Measurements from ENCODE around the gene MGLL.

Gene MGLL

GRCh38 chr3:127772827-127773751 lies 49.2 kb downstream of the MGLL start:
- Histone ChIP-seq H3K27ac (peak overlapping the region; percentile 83), H3K36me3 (no peaks in the 10 kb centered on the region), H3K4me1 (ENCODE audit: control insufficient read depth in 1 of 2, insufficient read depth in 1 of 2, low read depth in 1 of 2, low read length in 1 of 2) (peaks cover 86 to 94% of the 10 kb centered on the region in 2 experiments), H3K27me3 (no peaks in the 10 kb centered on the region), H3K9me3 (no peaks in the 10 kb centered on the region), H3K4me3 (ENCODE audit: low read depth in 1 of 2, low read length in 1 of 2) (no peak overlapping the region)
- no peak for TF ChIP-seq CTCF (IDR thresholded peaks at IDR 0.05)

GRCh38 chr3:127772273-127772672 lies 50.0 kb downstream of the MGLL start:
- Histone ChIP-seq H3K27me3 (no peaks in the 10 kb centered on the region), H3K27ac (peak overlapping the region; percentile 83), H3K36me3 (no peaks in the 10 kb centered on the region), H3K4me3 (ENCODE audit: low read depth in 1 of 2, low read length in 1 of 2) (no peak overlapping the region), H3K9me3 (no peaks in the 10 kb centered on the region), H3K4me1 (ENCODE audit: control insufficient read depth in 1 of 2, insufficient read depth in 1 of 2, low read depth in 1 of 2, low read length in 1 of 2) (peaks cover 82 to 92% of the 10 kb centered on the region in 2 experiments)
- no peak for TF ChIP-seq CTCF (IDR thresholded peaks at IDR 0.05)

GRCh38 chr3:127771746-127772145 lies 50.6 kb downstream of the MGLL start:
- H3K27ac ChIP-seq = peak overlapping the region; percentile 83
- no peaks in the 10 kb centered on the region for H3K36me3 ChIP-seq
- H3K9me3 ChIP-seq = no peaks in the 10 kb centered on the region
- H3K4me3 ChIP-seq (ENCODE audit: low read depth in 1 of 2, low read length in 1 of 2) = no peak overlapping the region
- no peaks in the 10 kb centered on the region for H3K27me3 ChIP-seq
- no peak for TF ChIP-seq CTCF (IDR thresholded peaks at IDR 0.05)
- H3K4me1 ChIP-seq (ENCODE audit: control insufficient read depth in 1 of 2, insufficient read depth in 1 of 2, low read depth in 1 of 2, low read length in 1 of 2) = peaks cover 82 to 92% of the 10 kb centered on the region in 2 experiments

GRCh38 chr3:127770671-127771355 lies 51.5 kb downstream of the MGLL start:
- Histone ChIP-seq H3K4me1 (ENCODE audit: control insufficient read depth in 1 of 2, insufficient read depth in 1 of 2, low read depth in 1 of 2, low read length in 1 of 2) (peaks cover 83 to 92% of the 10 kb centered on the region in 2 experiments), H3K9me3 (no peaks in the 10 kb centered on the region), H3K27me3 (no peaks in the 10 kb centered on the region), H3K36me3 (no peaks in the 10 kb centered on the region), H3K4me3 (ENCODE audit: low read depth in 1 of 2, low read length in 1 of 2) (no peak overlapping the region), H3K27ac (peak overlapping the region; percentile 83)
- TF ChIP-seq CTCF (IDR thresholded peaks at IDR 0.05) = no peak

- Histone ChIP-seq H3K27me3 (no peaks in the 10 kb centered on the region), H3K9me3 (no peaks in the 10 kb centered on the region), H3K4me1 (ENCODE audit: control insufficient read depth in 1 of 2, insufficient read depth in 1 of 2, low read depth in 1 of 2, low read length in 1 of 2) (peaks cover 70 to 83% of the 10 kb centered on the region in 2 experiments), H3K4me3 (ENCODE audit: low read depth in 1 of 2, low read length in 1 of 2) (no peak overlapping the region), H3K36me3 (no peaks in the 10 kb centered on the region), H3K27ac (peak overlapping the region; percentile 83)
- no peak for TF ChIP-seq CTCF (IDR thresholded peaks at IDR 0.05)
Measured at GRCh38 chr3:127769284-127770081, 52.8 kb downstream of the MGLL start.
